GM12878 (cell line): ENCODE data around the gene TTC31. TPM values are rescaled to one million over a fixed set of nuclear protein-coding genes. Genes with fewer than 3 reads are reported as not detected.

Experiments
- ATAC-seq: fragments of 200-7000 bp; cut with Tn5 transposase; 3 replicates; pipeline ENCODE4 v1.9.1; 2020; ENCODE audit warnings: mild to moderate bottlenecking, moderate library complexity
- BruUV-seq: library from RNA; stranded (reverse); fragments of 400-500 nt; replicated peaks from 2 replicates; lab custom pipeline; 2021; lab: Mats Ljungman, UMichigan
- CTCF ChIA-PET: fragments of 300-600 bp; sonication (Branson Sonifier 250); formaldehyde crosslinking; extraction: SDS; loops from one replicate; lab custom pipeline; 2021; ENCODE audit warnings: inconsistent platforms; lab: Yijun Ruan, JAX
- POLR2A ChIA-PET: fragments of 350-600 bp; formaldehyde crosslinking; extraction: SDS; loops from one replicate; lab custom pipeline; 2021; ENCODE audit warnings: inconsistent platforms; lab: Charles Lee
- RAD21 ChIA-PET: fragments of 300-600 bp; sonication (Branson Sonifier 250); formaldehyde crosslinking; loops from one replicate; lab custom pipeline; 2023; ENCODE audit warnings: antibody characterized with exemption; ENCODE audit not compliant: unreplicated experiment; lab: Charles Lee
- SMC1A ChIA-PET: fragments of 300-600 bp; sonication (Branson Sonifier 250); formaldehyde crosslinking; loops from one replicate; lab custom pipeline; 2023; ENCODE audit not compliant: unreplicated experiment, uncharacterized antibody; lab: Charles Lee
- DNase-seq: peaks from one replicate; pipeline ENCODE4 v3.0.0-alpha.2; 2011; ENCODE audit warnings: low read depth, low spot score
- FAIRE-seq: peaks from 3 replicates; lab custom pipeline; 2011; peaks lifted over from hg19 to GRCh38; lab: Jason Lieb, UNC
- H2AFZ ChIP-seq: 2 replicates; pipeline ENCODE4 v1.6.0; 2011; ENCODE audit warnings: low read depth, low read length, control low read depth; ENCODE audit not compliant: control insufficient read depth
- H3K27ac ChIP-seq: 2 replicates; pipeline ENCODE4 v1.5.1; 2011; ENCODE audit warnings: control low read depth; ENCODE audit not compliant: control insufficient read depth, insufficient read depth
- H3K27me3 ChIP-seq, 2 experiments: replicated peaks in 1 of 2; 2 replicates each; pipeline versions ENCODE4 v1.6.0 to v1.6.1; 2011; ENCODE audit warnings: low read length in 1 of 2; ENCODE audit not compliant: control insufficient read depth in 2 of 2, insufficient read depth in 2 of 2
- H3K36me3 ChIP-seq, 2 experiments: 2 replicates each; pipeline ENCODE4 v1.5.1; 2011; ENCODE audit warnings: low read length in 1 of 2; ENCODE audit not compliant: control insufficient read depth in 2 of 2, insufficient read depth in 2 of 2
- H3K4me1 ChIP-seq: 2 replicates; pipeline ENCODE4 v1.6.1; 2011; ENCODE audit warnings: mild to moderate bottlenecking, low read length, moderate library complexity, mixed read lengths; ENCODE audit not compliant: control insufficient read depth, insufficient read depth
- H3K4me2 ChIP-seq: 2 replicates; pipeline ENCODE4 v1.6.0; 2011; ENCODE audit warnings: control low read depth; ENCODE audit not compliant: control insufficient read depth, insufficient read depth
- H3K4me3 ChIP-seq: fragments of 200-600 bp; sonication (generic); 2 replicates; pipeline ENCODE4 v1.5.1; 2016
- H3K79me2 ChIP-seq: 2 replicates; pipeline ENCODE4 v1.6.0; 2011; ENCODE audit warnings: low read length; ENCODE audit not compliant: control insufficient read depth, insufficient read depth
- H3K9ac ChIP-seq: 2 replicates; pipeline ENCODE4 v1.8.0; 2011; ENCODE audit warnings: low read length, control low read depth, mixed read lengths; ENCODE audit not compliant: control insufficient read depth, insufficient read depth
- H3K9me3 ChIP-seq: replicated peaks from 3 replicates; pipeline ENCODE4 v1.5.1; 2011; ENCODE audit warnings: mild to moderate bottlenecking, low read length; ENCODE audit not compliant: control insufficient read depth, insufficient read depth
- H4K20me1 ChIP-seq: 2 replicates; pipeline ENCODE4 v1.6.0; 2011; ENCODE audit not compliant: control insufficient read depth, insufficient read depth
- ATF7 ChIP-seq: fragments of 450-650 bp; IDR thresholded peaks from 2 replicates; pipeline ENCODE4 v1.6.1; 2016; ENCODE audit warnings: low read depth, mild to moderate bottlenecking
- ETV6 ChIP-seq, 2 experiments: fragments of 450-650 bp in 1 of 2; IDR thresholded peaks in 1 of 2; conservative IDR thresholded peaks in 1 of 2; 2 replicates each; pipeline ENCODE4 v1.6.1; 2014; ENCODE audit warnings: antibody characterized with exemption in 1 of 2, borderline replicate concordance in 1 of 2, low read depth in 1 of 2, mild to moderate bottlenecking in 1 of 2, moderate library complexity in 1 of 2
- IKZF1 ChIP-seq: fragments of 450-650 bp; conservative IDR thresholded peaks from 2 replicates; pipeline ENCODE4 v1.6.1; 2017; ENCODE audit warnings: antibody characterized with exemption, mild to moderate bottlenecking
- KDM1A ChIP-seq: fragments of 200-600 bp; sonication (generic); IDR thresholded peaks from 2 replicates; pipeline ENCODE4 v1.6.1; 2016; ENCODE audit warnings: borderline replicate concordance
- MTA2 ChIP-seq: fragments of 450-650 bp; IDR thresholded peaks from 2 replicates; pipeline ENCODE4 v1.6.1; 2016; ENCODE audit warnings: low read depth, mild to moderate bottlenecking, moderate library complexity
- MTA3 ChIP-seq: IDR thresholded peaks from 2 replicates; pipeline ENCODE4 v1.6.1; 2012; ENCODE audit warnings: low read length, inconsistent platforms, borderline replicate concordance
- NR2C1 ChIP-seq: fragments of 450-650 bp; IDR thresholded peaks from 2 replicates; pipeline ENCODE4 v1.6.1; 2017; ENCODE audit warnings: antibody characterized with exemption, mild to moderate bottlenecking, moderate library complexity
- POU2F2 ChIP-seq: IDR thresholded peaks from 3 replicates; pipeline ENCODE4 v1.6.1; 2011; ENCODE audit warnings: low read depth, mild to moderate bottlenecking, low read length, borderline replicate concordance
- RCOR1 ChIP-seq: conservative IDR thresholded peaks from 2 replicates; pipeline ENCODE4 v1.6.1; 2012; ENCODE audit warnings: low read depth, low read length, improper control_type of control experiment
- RELA ChIP-seq: fragments of 450-650 bp; IDR thresholded peaks from 2 replicates; pipeline ENCODE4 v1.8.0; 2014; ENCODE audit warnings: borderline replicate concordance; ENCODE audit not compliant: partially characterized antibody
- SMAD1 ChIP-seq: fragments of 450-650 bp; IDR thresholded peaks from 2 replicates; pipeline ENCODE4 v1.6.1; 2018; ENCODE audit warnings: mild to moderate bottlenecking, low read depth; ENCODE audit not compliant: partially characterized antibody
- TCF7 ChIP-seq: IDR thresholded peaks from 2 replicates; pipeline ENCODE4 v1.6.1; 2014; ENCODE audit warnings: antibody characterized with exemption, borderline replicate concordance
- WGBS: methylation state at CpG from one replicate; pipeline ENCODE4 v1.1.6; 2016; ENCODE audit warnings: low lambda C conversion rate; ENCODE audit not compliant: insufficient replicate concordance, insufficient coverage; ENCODE audit errors: missing lambda C conversion rate; 5-methylcytosine and 5-hydroxymethylcytosine counted together
- in situ Hi-C: fragments of 300-500 bp; cut with MboI; formaldehyde crosslinking; loops from 9 replicates; pipeline ENCODE4 v1.14.3; 2018; ENCODE audit warnings: mixed read lengths
- intact Hi-C: fragments of 100-400 bp; cut with micrococcal nuclease; formaldehyde crosslinking; loops from one replicate; pipeline ENCODE4 v1.14.2; 2022; ENCODE audit not compliant: unreplicated experiment
- polyA plus RNA-seq, 11 experiments: library from polyadenylated mRNA; depleted of rRNA in 4 of 11; unstranded in 6 of 11; stranded (reverse) in 5 of 11; fragments of >200 nt; fragmentation: Nextera tagmentation in 4 of 11; fragmentation: Illumina TruSeq in 1 of 11; extraction: Ambion mirVana in 4 of 11; extraction: Trizol in 1 of 11; gene quantifications; 1 replicate in 1 of 11; 2 replicates in 10 of 11; pipeline versions ENCODE4 v1.2.1 to v1.2.3, GENCODE V29; 2011 to 2016; ENCODE audit warnings: inconsistent platforms in 2 of 11, missing spikeins in 2 of 11, low read depth in 1 of 11
- total RNA-seq, 4 experiments: library from RNA; depleted of rRNA in 3 of 4; stranded (reverse); fragments of >200 nt in 3 of 4; fragmentation: Illumina TruSeq in 1 of 4; extraction: Trizol in 1 of 4; gene quantifications; 2 replicates each; pipeline versions ENCODE4 v1.2.1 to v1.2.3, GENCODE V29; 2013 to 2021
- TF ChIP-seq, protein P1 (sequence below): fragments of 450-650 bp; IDR thresholded peaks from 2 replicates; pipeline ENCODE4 v1.6.1; 2016; ENCODE audit warnings: mild to moderate bottlenecking
- TF ChIP-seq, protein P2 (sequence below): IDR thresholded peaks from 2 replicates; pipeline ENCODE4 v1.6.1; 2011; ENCODE audit warnings: borderline replicate concordance, low read depth, mild to moderate bottlenecking, moderate library complexity, mixed read lengths, low read length; ENCODE audit not compliant: insufficient read depth; ENCODE audit errors: extremely low read length
- TF ChIP-seq, protein P3 (sequence below): fragments of 450-650 bp; IDR thresholded peaks from 2 replicates; pipeline ENCODE4 v1.6.1; 2014; ENCODE audit warnings: mild to moderate bottlenecking
- TF ChIP-seq, protein P4 (sequence below): IDR thresholded peaks from 2 replicates; pipeline ENCODE4 v1.6.1; 2011; ENCODE audit warnings: borderline replicate concordance, low read depth, mild to moderate bottlenecking, moderate library complexity, low read length; ENCODE audit not compliant: insufficient read depth, poor library complexity, severe bottlenecking

Gene TTC31
- total and polyA plus RNA-seq, 10 of the 15 experiments (the other 5 are each of a cell fraction or from before 2014, with no cell fraction given), result 6.5 to 34.9 (median 25.9) TPM

DNA sequence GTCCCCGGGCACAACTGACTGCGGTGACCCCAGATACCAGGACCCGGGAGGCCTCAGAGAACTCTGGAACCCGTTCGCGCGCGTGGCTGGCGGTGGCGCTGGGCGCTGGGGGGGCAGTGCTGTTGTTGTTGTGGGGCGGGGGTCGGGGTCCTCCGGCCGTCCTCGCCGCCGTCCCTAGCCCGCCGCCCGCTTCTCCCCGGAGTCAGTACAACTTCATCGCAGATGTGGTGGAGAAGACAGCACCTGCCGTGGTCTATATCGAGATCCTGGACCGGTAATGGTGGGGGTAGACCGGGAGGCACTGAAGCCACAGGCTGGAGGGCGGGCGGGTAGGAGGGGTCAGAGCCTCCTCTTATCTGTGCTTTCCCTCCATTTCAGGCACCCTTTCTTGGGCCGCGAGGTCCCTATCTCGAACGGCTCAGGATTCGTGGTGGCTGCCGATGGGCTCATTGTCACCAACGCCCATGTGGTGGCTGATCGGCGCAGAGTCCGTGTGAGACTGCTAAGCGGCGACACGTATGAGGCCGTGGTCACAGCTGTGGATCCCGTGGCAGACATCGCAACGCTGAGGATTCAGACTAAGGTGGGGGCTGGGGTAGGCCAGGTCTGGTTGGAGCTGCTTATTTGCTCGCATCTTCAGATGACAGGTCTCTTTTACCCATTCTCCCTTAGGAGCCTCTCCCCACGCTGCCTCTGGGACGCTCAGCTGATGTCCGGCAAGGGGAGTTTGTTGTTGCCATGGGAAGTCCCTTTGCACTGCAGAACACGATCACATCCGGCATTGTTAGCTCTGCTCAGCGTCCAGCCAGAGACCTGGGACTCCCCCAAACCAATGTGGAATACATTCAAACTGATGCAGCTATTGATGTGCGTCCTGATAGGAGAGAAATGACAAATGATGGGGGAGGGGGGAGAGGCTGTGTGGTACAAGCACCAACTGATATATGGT, 47.6 kb downstream of the TTC31 start:
- H3K27ac ChIP-seq, result peak overlapping the region; percentile 96
- in situ Hi-C loops, result no loop called here
- no peaks in the 10 kb centered on the region for H3K9me3 ChIP-seq
- WGBS, result under 1% methylated on average over 50 of the region's 54 CpGs
- peaks cover 17 to 43% of the 10 kb centered on the region in 2 experiments for H3K36me3 ChIP-seq
- H3K4me3 ChIP-seq, result peak overlapping the region; percentile 94
- peak overlapping the region; percentile 92 for H3K9ac ChIP-seq
- ATAC-seq (peak; percentile 60), FAIRE-seq (peak; percentile 83), DNase-seq (peak; percentile 74)
- POLR2A ChIA-PET, result interaction anchor here (0.6 to 5.4 kb wide), 25 partner anchors 8 to 352 kb away, joined by 3 to 66 read pairs (median 4); partner anchors contain the start of genes CCDC142, INO80B, MOB1A and PCGF1
- peak overlapping the region; percentile 80 for H2AFZ ChIP-seq
- H3K4me2 ChIP-seq, result peak overlapping the region; percentile 95
- no peaks in the 10 kb centered on the region for H4K20me1 ChIP-seq
- SMC1A ChIA-PET, result interaction anchor here (0.6 to 9.9 kb wide), 24 partner anchors 9 to 605 kb away, joined by 3 to 208 read pairs (median 10); partner anchors contain the start of genes CCDC142, INO80B, PCGF1 and TTC31
- RAD21 ChIA-PET, result interaction anchor here (0.7 to 7.5 kb wide), 22 partner anchors 9 to 195 kb away, joined by 3 to 158 read pairs (median 6); partner anchors contain the start of genes C2orf81, CCDC142, LOXL3 and PCGF1
- H3K79me2 ChIP-seq, result peaks cover 50% of the 10 kb centered on the region
- no TSS peak for BruUV-seq
- CTCF ChIA-PET, result interaction anchor here (0.7 to 10.4 kb wide), 20 partner anchors 16 to 280 kb away, joined by 3 to 226 read pairs (median 6); partner anchors contain the start of genes CCDC142, PCGF1, TTC31 and WBP1
- no peaks in the 10 kb centered on the region for H3K27me3 ChIP-seq
- intact Hi-C loops, result loop anchor here (1.0 kb wide), 1 partner anchor 24 kb away; the partner anchor contains the start of gene DOK1
- H3K4me1 ChIP-seq, result peaks cover 33% of the 10 kb centered on the region
- 0 out of 2 replicates have a peak, but pooled peaks have one; percentile 65 for TF ChIP-seq RCOR1
- TF ChIP-seq POU2F2, result peak; percentile 5; the same call in 2 of the 3 replicates
- no peak for TF ChIP-seq SMAD1
- TF ChIP-seq TCF7, result no peak
- TF ChIP-seq, protein P1, sequence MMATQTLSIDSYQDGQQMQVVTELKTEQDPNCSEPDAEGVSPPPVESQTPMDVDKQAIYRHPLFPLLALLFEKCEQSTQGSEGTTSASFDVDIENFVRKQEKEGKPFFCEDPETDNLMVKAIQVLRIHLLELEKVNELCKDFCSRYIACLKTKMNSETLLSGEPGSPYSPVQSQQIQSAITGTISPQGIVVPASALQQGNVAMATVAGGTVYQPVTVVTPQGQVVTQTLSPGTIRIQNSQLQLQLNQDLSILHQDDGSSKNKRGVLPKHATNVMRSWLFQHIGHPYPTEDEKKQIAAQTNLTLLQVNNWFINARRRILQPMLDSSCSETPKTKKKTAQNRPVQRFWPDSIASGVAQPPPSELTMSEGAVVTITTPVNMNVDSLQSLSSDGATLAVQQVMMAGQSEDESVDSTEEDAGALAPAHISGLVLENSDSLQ, result peak; percentile 8; the same call in 1 of the 2 replicates
- TF ChIP-seq NR2C1, result no peak
- TF ChIP-seq, protein P2, sequence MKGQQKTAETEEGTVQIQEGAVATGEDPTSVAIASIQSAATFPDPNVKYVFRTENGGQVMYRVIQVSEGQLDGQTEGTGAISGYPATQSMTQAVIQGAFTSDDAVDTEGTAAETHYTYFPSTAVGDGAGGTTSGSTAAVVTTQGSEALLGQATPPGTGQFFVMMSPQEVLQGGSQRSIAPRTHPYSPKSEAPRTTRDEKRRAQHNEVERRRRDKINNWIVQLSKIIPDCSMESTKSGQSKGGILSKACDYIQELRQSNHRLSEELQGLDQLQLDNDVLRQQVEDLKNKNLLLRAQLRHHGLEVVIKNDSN, result no peak
- peak; percentile 91 for TF ChIP-seq RELA
- no peak for TF ChIP-seq ETV6 (conservative IDR thresholded peaks at IDR 0.05 in 1 of 2, IDR thresholded peaks at IDR 0.05 in 1 of 2; ENCODE audit: borderline replicate concordance in 1 of 2, low read depth in 1 of 2)
- TF ChIP-seq, protein P3, sequence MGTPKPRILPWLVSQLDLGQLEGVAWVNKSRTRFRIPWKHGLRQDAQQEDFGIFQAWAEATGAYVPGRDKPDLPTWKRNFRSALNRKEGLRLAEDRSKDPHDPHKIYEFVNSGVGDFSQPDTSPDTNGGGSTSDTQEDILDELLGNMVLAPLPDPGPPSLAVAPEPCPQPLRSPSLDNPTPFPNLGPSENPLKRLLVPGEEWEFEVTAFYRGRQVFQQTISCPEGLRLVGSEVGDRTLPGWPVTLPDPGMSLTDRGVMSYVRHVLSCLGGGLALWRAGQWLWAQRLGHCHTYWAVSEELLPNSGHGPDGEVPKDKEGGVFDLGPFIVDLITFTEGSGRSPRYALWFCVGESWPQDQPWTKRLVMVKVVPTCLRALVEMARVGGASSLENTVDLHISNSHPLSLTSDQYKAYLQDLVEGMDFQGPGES, result no peak
- no peak for TF ChIP-seq KDM1A
- peak; percentile 52 for TF ChIP-seq IKZF1
- TF ChIP-seq, protein P4, sequence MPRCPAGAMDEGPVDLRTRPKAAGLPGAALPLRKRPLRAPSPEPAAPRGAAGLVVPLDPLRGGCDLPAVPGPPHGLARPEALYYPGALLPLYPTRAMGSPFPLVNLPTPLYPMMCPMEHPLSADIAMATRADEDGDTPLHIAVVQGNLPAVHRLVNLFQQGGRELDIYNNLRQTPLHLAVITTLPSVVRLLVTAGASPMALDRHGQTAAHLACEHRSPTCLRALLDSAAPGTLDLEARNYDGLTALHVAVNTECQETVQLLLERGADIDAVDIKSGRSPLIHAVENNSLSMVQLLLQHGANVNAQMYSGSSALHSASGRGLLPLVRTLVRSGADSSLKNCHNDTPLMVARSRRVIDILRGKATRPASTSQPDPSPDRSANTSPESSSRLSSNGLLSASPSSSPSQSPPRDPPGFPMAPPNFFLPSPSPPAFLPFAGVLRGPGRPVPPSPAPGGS, result no peak
- TF ChIP-seq MTA3, result no peak
- 0 out of 2 replicates have a peak, but pooled peaks have one; percentile 50 for TF ChIP-seq ATF7
- no peak for TF ChIP-seq MTA2
